Mammary epithelial cell (primary cell): ENCODE data around the gene KRT72.

Experiments used
- CTCF ChIP-seq, 2 donors: IDR thresholded peaks in 1 of 2; conservative IDR thresholded peaks in 1 of 2; 2 replicates each; pipeline ENCODE4 v1.5.1; 2011 to 2012; ENCODE audit warnings: inconsistent platforms in 2 of 2, low read length in 2 of 2, mild to moderate bottlenecking in 2 of 2, control low read depth in 1 of 2, low read depth in 1 of 2; ENCODE audit not compliant: insufficient read depth in 1 of 2; ENCODE audit errors: extremely low read depth in 1 of 2
- EZH2 ChIP-seq: IDR thresholded peaks from 2 replicates; pipeline ENCODE4 v1.6.1; 2012; ENCODE audit warnings: low read length, inconsistent platforms, borderline replicate concordance

- TF ChIP-seq CTCF (conservative IDR thresholded peaks at IDR 0.05 in 1 of 2, IDR thresholded peaks at IDR 0.05 in 1 of 2; ENCODE audit: extremely low read depth in 1 of 2, insufficient read depth in 1 of 2, low read depth in 1 of 2, low read length in 2 of 2) (no peak), EZH2 (no peak)
Measured at GRCh38 chr12:52577316-52577715, 23.9 kb downstream of the KRT72 start.
